A673 (cell line): ENCODE data around the gene BSDC1. TPM values are rescaled to one million over a fixed set of nuclear protein-coding genes. Genes with fewer than 3 reads are reported as not detected.

ENCODE experiments used
- BruUV-seq: library from RNA; stranded (reverse); fragments of 400-500 nt; replicated peaks from 2 replicates; lab custom pipeline; 2021; lab: Mats Ljungman, UMichigan
- CTCF ChIA-PET: fragments of 300-600 bp; sonication (Branson Sonifier 250); formaldehyde crosslinking; loops from one replicate; lab custom pipeline; 2022; ENCODE audit warnings: antibody characterized with exemption; lab: Charles Lee
- POLR2A ChIA-PET: fragments of 300-600 bp; sonication (Branson Sonifier 250); formaldehyde crosslinking; loops from one replicate; lab custom pipeline; 2022; ENCODE audit warnings: antibody characterized with exemption; ENCODE audit not compliant: low non-redundant PET; lab: Charles Lee
- DNase-seq: peaks from one replicate; pipeline ENCODE4 v3.0.0-alpha.2; 2015; ENCODE audit warnings: low spot score
- H3K27ac ChIP-seq: fragments of 200-600 bp; sonication (generic); 2 replicates; pipeline ENCODE4 v1.5.1; 2016; ENCODE audit warnings: mixed run types, low read depth, mild to moderate bottlenecking, mixed read lengths, antibody characterized with exemption, low read length; ENCODE audit not compliant: poor library complexity, severe bottlenecking
- H3K27me3 ChIP-seq: fragments of 200-600 bp; sonication (generic); replicated peaks from 2 replicates; pipeline ENCODE4 v1.6.1; 2017; ENCODE audit warnings: mixed run types, low read depth, mild to moderate bottlenecking, mixed read lengths, antibody characterized with exemption, low read length; ENCODE audit not compliant: insufficient read depth, poor library complexity
- H3K36me3 ChIP-seq: fragments of 200-600 bp; sonication (generic); 2 replicates; pipeline ENCODE4 v1.6.1; 2016; ENCODE audit warnings: mixed run types, mild to moderate bottlenecking, mixed read lengths, antibody characterized with exemption, low read length; ENCODE audit not compliant: insufficient read depth, poor library complexity, severe bottlenecking
- H3K4me1 ChIP-seq: fragments of 200-600 bp; sonication (generic); 2 replicates; pipeline ENCODE4 v1.6.1; 2017; ENCODE audit warnings: mixed run types, mild to moderate bottlenecking, mixed read lengths, antibody characterized with exemption, low read length; ENCODE audit not compliant: insufficient read depth, poor library complexity, severe bottlenecking
- H3K4me3 ChIP-seq: fragments of 200-600 bp; sonication (generic); 2 replicates; pipeline ENCODE4 v1.5.1; 2016; ENCODE audit warnings: low read depth, mixed run types, mild to moderate bottlenecking, mixed read lengths, low read length; ENCODE audit not compliant: poor library complexity, severe bottlenecking
- H3K9me3 ChIP-seq: fragments of 200-600 bp; sonication (generic); 2 replicates; pipeline ENCODE4 v1.6.1; 2016; ENCODE audit warnings: mixed run types, low read depth, mild to moderate bottlenecking, mixed read lengths, antibody characterized with exemption, low read length; ENCODE audit not compliant: poor library complexity, severe bottlenecking
- EZH2 ChIP-seq: fragments of 200-600 bp; sonication (generic); IDR thresholded peaks from 2 replicates; pipeline ENCODE4 v1.6.1; 2017; ENCODE audit warnings: borderline replicate concordance, low read depth, mild to moderate bottlenecking, mixed read lengths, antibody characterized with exemption, low read length; ENCODE audit not compliant: poor library complexity, severe bottlenecking
- intact Hi-C: fragments of 100-400 bp; cut with micrococcal nuclease; formaldehyde crosslinking; loops from one replicate; pipeline ENCODE4 v1.10.0; 2022; ENCODE audit not compliant: unreplicated experiment
- total RNA-seq: library from RNA; stranded (reverse); gene quantifications from 2 replicates; pipeline ENCODE4 v1.2.3, GENCODE V29; 2021
- TF ChIP-seq, protein P1 (sequence below): fragments of 300-800, 200-600 bp; sonication (generic); conservative IDR thresholded peaks from 2 replicates; pipeline ENCODE4 v1.5.1; 2017; ENCODE audit warnings: low read depth, mild to moderate bottlenecking, antibody characterized with exemption, low read length, moderate library complexity, mixed read lengths

BSDC1 gene
- total RNA-seq, 1 experiment from 2014 or later, result 48.0 TPM

- Histone ChIP-seq H3K27ac (no peak overlapping the region), H3K4me3 (no peak overlapping the region), H3K27me3 (peaks cover 5% of the 10 kb centered on the region), H3K4me1 (no peaks in the 10 kb centered on the region), H3K36me3 (no peaks in the 10 kb centered on the region), H3K9me3 (no peaks in the 10 kb centered on the region)
- BruUV-seq, result no TSS peak
- TF ChIP-seq, protein P1, sequence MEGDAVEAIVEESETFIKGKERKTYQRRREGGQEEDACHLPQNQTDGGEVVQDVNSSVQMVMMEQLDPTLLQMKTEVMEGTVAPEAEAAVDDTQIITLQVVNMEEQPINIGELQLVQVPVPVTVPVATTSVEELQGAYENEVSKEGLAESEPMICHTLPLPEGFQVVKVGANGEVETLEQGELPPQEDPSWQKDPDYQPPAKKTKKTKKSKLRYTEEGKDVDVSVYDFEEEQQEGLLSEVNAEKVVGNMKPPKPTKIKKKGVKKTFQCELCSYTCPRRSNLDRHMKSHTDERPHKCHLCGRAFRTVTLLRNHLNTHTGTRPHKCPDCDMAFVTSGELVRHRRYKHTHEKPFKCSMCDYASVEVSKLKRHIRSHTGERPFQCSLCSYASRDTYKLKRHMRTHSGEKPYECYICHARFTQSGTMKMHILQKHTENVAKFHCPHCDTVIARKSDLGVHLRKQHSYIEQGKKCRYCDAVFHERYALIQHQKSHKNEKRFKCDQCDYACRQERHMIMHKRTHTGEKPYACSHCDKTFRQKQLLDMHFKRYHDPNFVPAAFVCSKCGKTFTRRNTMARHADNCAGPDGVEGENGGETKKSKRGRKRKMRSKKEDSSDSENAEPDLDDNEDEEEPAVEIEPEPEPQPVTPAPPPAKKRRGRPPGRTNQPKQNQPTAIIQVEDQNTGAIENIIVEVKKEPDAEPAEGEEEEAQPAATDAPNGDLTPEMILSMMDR, result no peak
- TF ChIP-seq EZH2, result no peak
- ChIA-PET POLR2A (no interaction called here), CTCF (no interaction called here)
- intact Hi-C loops, result no loop called here
- no peak for DNase-seq
Measured at GRCh38 chr1:32431736-32432400, 37.6 kb upstream of the BSDC1 start.

DNA sequence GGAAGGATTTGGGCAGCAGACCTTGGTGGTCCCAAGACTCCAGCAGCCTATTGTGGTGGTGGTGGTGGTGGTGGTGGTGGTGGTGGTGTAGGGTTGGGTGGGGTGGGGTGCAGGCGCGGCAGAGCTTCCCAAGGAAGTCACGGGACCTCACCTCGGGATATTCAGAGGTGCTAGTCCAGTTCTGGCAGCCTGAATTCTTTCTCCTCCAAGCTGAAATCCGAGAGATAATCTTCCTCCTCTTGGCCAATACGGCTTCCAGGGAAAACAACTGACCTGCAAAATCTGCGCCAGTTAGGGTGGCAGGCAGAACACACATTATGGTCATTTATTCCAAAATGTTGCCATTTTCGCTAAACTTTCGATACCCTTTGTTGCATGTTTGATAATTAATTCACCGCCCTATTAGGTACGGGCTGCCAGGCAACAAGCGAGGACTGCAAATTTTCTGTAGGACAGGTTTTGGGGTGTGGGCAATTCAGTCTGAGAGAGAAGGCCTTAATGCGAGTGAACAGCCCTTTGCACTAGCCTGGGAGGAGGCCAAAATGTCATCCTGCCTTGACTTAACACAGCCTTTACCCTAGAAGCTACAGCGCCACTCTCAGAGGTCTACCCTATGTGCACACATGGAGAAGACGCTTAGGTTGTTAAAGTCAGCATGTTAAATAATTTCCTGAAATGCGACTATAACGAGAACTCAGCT lies 33.2 kb upstream of the BSDC1 start:
- Histone ChIP-seq H3K27ac (no peak overlapping the region), H3K36me3 (no peaks in the 10 kb centered on the region), H3K9me3 (no peaks in the 10 kb centered on the region), H3K4me1 (peaks cover 4% of the 10 kb centered on the region), H3K4me3 (peak overlapping the region; percentile 32), H3K27me3 (peaks cover 5% of the 10 kb centered on the region)
- no TSS peak for BruUV-seq
- intact Hi-C loops, result no loop called here
- CTCF ChIA-PET, result interaction anchor here (0.6 kb wide), 1 partner anchor 93 kb away, joined by 9 read pairs; no protein-coding TSS in a partner anchor
- DNase-seq, result no peak
- TF ChIP-seq, protein P1, result no peak
- TF ChIP-seq EZH2, result no peak
- POLR2A ChIA-PET, result no interaction called here

GRCh38 chr1:32426489-32427255 lies 32.4 kb upstream of the BSDC1 start:
- Histone ChIP-seq H3K9me3 (no peaks in the 10 kb centered on the region), H3K4me1 (peaks cover 4% of the 10 kb centered on the region), H3K27me3 (peaks cover 5% of the 10 kb centered on the region), H3K36me3 (no peaks in the 10 kb centered on the region), H3K27ac (no peak overlapping the region), H3K4me3 (peak overlapping the region; percentile 32)
- ChIA-PET CTCF (no interaction called here), POLR2A (no interaction called here)
- TF ChIP-seq, protein P1, result no peak
- no peak for TF ChIP-seq EZH2
- BruUV-seq, result no TSS peak
- peak; percentile 50 for DNase-seq
- intact Hi-C loops, result no loop called here
